NCI-H446 (cell line): Measurements from ENCODE around the gene AATK.

ENCODE experiments used
- DNase-seq, 2 experiments: peaks; one replicate each; lab custom pipeline; 2025; lab: John Stamatoyannopoulos, UW

AATK gene

DNA sequence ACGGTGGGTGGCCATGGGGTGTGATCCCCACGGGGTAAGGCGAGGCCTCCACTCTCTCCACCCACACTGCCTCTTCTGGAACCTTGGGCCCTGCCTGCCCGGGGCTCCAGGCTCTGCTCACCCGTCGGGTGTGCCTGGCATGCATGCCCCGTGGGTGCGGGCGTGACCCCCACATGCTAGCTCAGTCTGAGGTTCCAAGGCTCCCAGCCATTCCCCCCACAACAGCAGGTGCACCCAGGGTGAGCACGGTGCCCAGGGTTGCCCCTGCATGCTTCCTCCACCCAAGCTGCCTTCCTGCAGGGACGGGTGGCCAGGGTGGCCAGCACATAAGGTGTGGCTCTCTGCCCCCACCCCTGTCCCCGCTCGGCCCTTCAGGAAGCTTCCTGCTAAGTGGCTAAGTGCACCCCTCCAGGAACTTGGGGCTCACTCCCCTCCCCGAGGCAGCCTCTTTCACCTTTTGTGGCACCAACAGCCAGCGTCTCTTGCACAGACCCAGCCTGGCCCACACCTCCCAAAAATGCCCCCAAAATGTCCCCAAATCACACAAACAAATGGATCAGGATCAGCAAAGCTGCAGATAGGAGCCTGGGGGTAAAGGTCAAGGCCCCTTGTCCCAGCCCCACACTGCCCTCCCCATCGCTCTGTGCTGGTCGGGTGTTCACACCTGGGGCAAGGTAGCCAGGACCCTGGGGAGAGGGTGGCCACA lies 22.2 kb downstream of the AATK start:
- DNase-seq, result no peak

DNA sequence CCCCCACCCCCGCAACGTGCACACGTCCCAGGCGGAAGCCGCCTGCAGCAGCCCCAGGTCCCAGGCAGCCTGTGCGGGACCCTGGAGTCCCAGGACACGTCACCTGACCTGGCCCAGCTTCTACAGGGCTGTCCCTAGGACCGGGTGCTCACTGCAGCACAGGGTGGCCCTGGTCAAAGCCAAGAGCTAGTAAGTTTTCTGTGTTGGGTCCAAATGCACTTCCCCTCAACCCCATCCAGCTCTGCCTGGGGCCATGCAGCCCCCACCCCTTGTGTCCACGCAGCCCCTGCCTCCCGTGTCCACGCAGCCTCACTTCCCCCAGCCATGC lies 22.9 kb downstream of the AATK start:
- DNase-seq, result no peak

DNA sequence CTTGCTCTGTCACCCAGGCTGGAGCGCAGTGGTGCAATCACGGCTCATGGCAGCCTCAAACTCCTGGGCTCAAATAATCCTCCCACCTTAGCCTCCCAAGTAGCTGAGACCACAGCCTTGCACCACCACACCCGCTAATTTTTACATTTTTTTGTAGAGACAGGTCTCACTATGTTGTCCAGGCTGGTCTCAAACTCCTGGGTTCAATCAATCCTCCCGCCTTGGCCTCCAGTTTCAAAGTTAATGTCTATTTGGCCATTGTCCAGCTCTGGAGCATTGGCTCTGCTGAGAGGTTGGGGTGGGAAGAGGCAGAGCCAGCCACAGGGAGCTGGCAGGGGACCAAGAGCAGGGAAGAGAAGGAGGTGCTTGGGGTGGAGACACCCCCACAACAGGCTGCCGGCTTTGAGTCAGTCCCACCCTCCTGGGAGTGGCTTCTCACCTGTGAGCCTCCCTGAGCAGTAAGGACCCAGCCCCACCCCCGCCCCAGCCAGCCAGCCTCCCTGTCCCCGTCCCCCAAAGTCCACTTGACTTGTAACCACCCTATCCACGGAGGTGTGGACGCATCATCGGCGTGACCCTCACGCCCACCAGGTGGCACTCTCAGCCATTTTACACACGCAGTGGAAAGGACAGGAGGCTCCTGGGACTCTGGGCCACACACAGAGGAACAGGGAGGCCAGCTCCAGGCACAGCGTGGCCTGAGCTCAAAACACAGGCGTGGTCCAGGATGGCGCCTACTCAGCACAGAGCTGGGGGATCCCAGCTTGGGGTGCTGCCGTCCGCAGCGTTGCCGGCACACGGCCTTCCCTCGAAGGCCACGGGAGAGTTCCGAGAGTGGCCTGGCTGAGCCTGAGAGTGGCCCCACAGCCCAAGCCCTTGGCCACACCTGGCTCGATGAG lies 23.5 kb downstream of the AATK start:
- DNase-seq, result peak; percentile 42 to 77

DNA sequence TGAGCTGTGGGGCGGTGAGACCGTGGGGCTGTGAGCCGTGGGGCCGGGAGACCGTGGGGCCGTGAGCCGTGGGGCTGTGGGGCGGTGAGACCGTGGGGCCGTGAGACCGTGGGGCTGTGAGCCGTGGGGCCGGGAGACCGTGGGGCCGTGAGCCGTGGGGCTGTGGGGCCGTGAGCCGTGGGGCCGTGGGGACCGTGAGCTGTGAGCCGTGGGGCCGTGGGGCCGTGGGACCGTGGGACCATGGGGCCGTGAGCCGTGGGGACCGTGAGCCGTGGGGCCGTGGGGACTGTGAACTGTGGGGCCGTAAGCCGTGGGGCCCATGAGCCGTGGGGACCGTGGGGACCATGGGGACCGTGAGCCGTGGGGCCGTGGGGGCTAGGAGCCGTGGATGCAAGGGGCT lies 25.3 kb downstream of the AATK start:
- DNase-seq, result no peak

DNA sequence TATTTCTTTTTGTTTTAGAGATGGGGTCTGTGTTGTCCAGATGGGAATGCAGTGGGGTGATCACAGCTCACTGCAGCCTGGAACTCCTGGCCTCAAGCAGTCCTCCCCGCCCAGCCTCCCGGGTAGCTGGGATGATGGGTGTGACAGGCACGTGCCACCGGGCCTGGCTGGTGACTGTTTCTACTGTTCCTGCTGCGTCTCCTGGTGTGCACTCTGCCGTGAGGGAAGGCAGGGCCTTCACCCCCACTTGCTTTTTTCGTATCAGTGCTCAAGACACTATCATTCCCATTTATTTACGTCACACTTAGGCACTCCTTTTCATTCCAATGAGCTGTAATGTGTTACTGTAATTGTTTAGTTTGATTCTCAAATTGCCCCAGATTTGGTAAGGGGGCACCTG lies 26.0 kb downstream of the AATK start:
- no peak for DNase-seq

DNA sequence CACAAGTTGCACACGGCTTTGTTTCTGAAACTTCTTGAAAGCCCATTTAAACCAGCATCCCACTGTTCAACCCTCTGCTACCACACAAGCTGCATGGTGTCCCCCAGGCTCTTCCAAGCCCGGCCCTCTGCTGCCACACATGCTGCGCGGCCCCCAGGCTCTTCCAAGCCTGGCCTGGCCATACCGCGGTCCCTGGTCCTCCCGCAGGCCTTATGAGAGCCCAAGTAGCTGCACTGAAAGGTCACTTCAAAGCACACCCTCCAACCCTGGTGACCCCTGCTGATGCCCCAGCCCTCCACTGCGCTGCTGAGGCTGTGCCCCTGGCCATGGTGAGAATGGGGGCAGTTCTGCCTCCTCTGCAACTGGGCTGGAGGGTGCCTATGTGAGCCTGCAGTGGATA lies 26.6 kb downstream of the AATK start:
- DNase-seq, result no peak

DNA sequence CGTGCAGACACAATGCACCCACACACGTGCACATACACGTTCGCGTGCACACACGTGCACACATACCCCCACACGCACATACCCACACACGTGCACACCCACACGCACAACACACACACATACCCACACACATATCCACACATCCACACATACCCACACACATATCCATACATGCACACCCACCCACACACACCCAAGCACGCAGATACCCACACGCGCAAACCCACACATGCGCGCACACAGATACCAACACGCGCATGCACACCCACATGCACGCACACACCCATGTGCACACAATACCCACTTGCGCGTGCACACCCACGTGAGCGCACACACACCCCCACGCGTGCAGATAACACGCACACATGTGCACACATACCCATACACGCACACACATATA lies 27.5 kb downstream of the AATK start:
- DNase-seq, result no peak

DNA sequence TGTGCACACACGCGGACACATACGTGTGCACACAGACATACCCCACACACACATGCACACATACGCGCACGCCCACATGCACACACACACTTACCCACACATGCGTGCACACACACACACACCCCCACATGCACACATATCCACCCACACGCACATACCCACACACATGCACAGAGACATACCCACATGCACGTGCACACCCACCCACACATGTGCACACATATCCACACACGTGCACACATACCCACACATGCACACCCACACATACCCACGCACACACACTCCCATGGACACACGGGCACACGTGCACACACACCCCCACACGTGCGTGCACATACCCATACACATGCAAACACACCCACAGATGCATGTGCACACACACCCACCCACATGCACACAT lies 27.9 kb downstream of the AATK start:
- no peak for DNase-seq

DNA sequence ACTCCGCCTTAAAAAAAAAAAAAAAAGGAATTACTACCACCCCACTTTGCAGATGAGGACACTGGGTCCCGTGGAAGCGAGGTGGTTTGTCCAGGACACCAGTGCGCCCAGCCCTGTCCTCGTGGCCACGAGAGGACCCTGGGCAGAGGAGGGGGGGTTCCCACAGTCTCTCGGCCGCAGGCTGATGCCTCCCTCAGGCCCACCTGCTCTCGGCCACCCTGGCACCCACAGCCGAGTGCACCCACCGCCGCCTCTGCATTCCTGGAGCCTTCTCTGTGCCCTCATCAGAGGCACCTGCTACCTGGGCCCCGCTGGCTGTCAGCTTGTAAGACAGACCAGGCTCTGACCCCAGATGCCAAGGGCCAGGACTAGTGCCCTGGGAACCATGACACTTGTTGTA lies 28.8 kb downstream of the AATK start:
- no peak for DNase-seq

DNA sequence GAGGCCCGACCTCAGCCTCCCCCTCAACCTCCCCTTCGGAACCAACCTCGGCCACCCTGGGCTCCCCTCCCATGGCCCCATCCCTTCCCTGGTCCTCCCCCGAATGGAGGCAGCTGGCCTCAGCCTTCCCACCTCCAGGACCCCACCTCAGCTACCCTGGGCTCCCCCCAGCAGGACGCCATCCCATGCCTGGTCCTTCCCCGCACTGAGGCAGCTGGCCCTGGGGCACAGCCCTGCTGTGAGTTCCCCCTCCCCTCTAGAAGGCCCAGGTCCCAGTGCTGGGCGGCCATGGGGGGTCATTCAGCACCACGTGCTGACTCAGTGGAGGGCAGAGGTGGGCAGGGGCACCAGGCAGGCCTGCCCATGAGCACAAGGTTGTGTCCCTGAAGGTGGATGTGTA lies 29.7 kb downstream of the AATK start:
- no peak for DNase-seq

DNA sequence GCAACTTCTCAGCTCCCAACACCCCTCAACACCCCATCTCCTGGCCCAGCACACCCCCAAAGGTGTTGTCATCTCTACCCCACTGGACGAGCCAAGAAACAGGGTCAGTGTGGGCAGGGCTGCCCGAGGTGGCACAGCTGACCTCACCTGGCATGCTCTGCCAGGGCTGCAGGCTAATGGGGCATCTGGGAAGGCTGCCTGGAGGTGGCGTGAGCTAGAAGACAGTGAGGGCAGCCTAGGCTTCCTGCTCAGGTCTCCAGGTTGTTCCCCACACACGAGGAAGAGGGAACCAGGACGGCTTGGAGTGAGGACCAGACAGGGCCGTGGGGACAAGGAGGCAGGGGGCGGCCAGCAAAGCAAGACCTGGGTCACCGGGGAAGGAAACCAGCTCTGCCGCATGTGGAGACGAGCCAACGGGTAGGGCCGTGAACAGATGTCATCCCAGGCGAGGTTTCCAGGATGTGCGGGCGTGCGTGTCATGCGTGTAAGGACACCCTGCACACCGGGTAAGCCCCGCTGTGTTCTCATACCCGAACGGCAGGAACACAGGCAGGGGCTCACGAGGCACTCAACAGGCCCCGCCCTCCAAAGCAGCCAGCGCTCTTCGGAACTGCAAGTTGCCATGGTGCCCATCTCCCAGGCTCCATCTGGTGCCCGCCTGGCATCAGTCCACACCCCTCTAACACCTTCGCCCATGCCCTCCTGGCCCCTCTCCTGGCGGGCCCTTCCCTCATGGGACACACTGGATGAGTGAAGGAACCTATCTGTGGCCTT lies 30.3 kb downstream of the AATK start:
- peak; percentile 42 to 79 for DNase-seq

DNA sequence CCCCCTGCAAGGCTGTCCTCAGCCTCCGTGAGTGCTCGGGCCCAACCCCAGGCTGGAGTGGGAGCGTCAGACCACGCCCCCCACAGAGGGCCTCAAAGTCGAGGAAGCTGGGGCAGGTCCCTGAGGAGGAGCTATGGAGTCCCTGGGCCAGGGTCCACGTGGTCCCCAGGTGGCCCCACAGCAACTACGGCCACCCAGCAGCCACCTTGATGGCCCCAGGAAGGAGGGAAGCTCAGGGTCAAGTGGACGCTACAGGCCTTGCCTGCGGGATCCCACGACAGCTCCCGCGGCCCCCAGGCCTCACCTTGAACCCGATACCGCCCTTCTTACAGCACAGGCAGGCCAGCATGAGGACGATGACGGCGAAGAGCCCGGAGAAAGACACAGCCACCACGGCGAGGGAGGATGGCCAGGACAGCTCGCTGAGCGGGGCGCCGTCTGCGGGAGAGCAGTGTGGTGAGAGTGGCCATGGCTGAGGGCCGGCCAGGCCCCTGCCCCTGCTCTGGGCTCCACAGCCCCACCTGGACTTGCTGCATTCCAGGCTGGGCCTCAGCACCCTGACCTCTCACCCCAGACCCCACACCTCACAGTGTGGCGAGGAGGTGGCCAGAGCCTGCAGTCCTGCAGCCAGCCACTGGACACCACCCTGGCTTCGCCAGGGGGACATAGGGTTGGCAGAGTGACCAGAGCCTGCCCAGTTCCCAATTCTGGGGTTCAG lies 31.8 kb downstream of the AATK start:
- DNase-seq, result no peak

DNA sequence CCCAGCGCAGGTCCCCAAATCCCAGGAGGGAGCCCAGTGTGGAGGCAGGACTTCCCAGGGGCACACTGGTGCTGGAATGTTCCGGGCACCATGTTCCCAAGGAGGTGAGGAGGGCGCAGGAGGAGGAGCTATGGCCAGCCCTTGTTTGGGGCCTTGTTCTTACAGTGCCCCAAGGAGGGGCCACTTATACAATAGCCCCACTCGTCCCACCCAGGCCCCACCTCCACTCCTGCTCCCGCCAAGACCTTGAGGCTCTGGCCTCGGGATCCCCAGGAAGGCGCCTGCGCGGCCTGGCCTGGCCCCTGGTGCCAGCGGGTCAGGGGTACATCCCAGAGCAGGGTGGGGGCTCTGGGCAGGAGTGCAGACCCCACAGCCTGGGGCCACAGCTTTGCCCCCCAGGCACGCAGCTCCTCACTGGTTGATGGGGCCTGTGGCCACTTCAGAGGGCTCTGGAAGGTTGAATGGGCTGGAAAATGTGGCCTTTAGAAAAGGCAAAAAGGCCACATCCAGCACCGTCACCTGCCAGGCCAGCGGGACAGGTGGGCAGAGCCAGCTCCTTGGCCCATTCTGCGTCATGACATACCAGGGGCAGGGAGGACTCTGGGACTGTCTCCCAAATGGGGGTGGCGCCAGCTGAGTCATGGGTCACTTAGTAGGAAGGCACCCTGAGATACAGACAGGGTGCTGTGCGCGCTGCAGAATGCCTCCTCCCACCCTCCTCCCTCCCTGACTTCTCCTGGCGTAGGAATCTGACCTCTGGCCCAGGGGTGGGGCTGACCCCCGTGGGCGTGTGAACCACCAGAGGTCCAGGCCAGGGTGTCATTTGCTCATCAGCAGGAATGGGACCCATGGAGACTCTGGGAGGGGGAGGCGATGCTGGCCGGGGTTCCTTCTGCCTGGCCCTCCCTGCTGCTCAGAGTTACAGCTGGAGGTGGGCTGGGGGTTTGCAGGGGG lies 33.0 kb downstream of the AATK start:
- DNase-seq, result no peak

DNA sequence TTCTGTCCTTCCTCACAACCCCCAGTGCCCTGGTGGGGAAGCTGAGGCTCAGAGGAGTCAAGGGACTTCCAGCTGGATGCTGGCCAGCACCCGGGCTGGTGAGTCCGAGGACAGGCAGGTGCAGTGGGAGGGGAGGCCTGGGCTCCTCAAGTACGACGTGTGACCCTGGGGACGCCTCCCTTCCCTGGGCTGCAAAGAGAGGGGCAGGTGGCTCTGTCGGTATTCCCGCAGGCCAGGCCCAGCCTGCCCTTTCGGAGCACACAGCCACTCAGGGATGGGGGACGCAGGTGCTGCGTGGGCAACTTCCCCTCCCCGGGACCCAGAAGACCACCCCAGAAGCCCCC lies 33.9 kb downstream of the AATK start:
- no peak for DNase-seq

DNA sequence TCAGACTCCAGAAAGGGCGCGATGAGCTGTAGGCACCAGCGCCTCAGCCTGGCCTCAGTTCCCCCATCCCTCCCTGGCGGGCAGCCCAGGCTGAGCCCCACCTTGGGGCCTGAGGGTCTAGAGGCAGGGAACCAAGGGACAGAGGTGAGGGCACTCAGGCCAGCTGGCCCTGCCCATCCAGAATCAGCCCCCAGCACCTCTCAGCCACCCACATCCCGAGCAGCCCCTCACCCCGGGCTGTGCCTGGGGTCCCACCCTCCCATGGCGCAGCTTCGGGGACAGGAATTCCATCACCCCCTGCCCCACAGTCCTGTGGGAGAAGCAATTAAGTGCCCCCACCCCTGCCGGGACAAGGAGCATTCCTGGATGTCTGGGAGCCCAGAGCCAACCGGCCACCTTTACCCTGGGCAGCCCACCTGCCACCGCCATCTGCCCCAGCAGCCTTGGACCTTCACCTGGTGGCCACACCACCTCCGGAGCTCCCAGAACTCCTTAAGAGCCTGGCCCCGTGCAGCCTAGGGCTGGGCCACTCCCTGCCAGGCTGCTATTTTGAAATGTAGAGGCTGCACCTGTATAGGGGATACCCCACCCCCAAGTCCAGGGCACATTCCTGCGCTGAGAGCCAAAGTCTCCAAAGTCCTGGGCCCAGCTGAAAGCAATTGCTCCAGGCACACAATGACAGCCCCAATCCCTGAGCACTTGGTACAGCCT lies 34.4 kb downstream of the AATK start:
- DNase-seq, result no peak

DNA sequence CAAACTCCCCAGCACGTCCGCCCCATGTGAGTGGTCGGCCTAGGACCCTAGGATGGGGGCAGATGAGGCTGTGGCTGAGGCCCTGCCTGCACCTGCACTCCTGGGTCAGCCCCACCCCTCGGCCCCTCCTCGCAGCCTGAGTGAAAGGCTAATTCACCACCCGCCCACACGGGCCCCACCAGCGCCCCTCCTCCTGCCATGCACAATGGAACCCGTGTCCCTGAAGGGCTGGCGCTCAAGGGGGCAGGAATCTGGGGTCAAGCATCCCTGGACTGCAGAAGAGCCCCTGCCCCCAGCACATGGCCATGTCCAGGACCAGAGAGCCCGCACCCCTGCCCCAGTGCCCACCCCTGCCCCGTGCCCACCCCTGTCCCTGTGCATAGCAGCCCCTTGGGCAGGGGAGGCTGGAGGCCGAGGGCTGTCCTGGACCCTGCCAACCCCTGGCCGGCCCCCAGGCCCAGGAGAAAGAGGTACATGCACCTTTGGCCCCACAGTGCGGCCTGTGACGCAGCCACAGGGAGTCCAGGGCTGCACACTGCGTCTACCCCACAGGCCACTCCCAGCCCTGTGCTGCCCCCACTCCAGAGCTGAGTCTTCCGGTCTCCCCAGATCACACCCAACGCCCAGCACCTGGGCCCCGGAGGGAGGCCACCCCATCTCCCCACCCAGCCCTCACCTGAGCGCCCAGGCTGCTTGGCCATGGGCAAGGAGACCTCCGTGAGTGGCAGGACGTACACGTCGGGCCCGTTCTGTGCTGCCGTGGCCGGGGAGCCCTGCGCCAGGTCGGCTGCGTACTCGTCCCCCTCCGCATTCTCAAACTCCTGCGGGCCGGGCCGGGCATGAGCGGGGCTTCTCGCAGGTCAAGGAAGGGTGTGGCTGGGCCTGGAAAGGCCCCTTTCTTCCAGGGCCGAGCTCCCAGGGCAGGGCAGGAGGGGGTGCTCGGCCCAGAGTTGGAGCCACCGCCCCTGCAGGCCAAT lies 35.3 kb downstream of the AATK start:
- DNase-seq, result no peak

DNA sequence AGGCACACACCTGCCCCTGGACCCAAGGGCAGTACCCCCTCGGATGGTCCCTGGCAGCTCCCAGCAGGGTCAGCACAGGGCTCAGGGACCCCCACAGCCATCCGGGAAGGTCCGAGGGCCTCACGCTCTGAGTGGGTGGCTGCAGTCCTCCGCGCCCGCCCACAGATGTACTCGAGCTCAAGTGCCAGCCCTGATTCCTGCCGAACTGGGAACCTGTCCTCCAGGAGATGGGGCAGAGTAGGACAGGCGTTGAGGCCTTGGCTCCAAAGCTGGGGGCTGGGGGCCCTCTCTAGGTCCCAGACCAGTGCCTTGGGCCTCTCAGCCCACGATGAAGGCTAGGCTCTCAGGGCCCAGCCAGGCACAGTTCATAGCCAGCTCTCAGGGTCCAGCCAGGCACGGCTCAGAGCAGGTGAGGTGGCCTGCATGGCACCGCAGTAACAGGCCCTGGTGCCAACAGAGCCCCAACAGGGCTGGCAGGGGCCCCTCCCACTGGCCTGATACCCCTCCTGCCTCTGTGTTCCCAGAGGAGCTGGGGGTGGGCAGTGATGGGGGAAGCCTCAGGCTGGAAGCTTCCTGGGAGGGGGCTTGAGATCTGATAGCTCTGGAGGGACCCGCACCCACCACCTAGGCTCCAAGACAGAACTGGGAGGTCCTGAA lies 36.2 kb downstream of the AATK start:
- DNase-seq, result no peak

DNA sequence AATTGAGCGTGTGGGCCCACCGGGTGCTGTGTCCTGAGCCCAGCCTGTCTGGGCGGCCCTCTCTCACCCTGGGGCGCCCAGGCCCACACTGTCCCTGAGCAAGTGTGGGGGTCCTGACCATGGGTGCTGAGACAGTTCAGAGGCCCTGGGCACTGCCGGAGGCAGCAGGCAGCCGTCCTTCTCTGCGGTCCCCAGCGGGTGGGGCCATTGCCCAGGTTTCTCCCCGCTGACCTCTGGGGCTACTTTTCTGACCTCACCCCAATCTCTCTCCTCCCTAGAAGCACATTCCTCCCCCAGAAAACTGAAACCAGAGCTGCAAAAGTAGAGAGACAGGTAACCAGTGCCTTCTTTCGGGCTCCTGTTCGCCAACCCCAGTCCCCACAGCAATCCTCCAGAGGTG lies 36.7 kb downstream of the AATK start:
- DNase-seq, result no peak

DNA sequence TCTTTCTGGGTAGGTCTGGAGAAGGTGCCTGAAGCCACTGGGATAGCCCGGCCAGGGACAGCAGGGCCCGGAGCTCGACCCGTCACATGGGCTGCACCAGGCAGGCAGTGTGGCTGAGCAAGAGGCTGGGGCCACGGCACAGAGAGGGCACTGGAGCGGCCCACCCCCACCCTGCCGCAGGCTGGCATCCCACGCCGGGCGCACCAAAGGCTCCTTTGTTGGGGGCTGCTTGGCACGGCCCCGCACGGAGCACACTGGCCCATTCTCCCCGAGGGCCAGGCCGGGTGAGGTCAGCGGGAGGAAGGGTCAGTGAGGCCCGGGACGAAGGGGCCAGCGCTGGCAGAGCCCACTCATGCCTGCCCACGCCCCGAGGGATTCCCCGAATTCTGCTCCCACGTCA lies 37.2 kb downstream of the AATK start:
- DNase-seq, result no peak
